Measurements from ENCODE around the gene ABHD1.

ABHD1 gene

DNA sequence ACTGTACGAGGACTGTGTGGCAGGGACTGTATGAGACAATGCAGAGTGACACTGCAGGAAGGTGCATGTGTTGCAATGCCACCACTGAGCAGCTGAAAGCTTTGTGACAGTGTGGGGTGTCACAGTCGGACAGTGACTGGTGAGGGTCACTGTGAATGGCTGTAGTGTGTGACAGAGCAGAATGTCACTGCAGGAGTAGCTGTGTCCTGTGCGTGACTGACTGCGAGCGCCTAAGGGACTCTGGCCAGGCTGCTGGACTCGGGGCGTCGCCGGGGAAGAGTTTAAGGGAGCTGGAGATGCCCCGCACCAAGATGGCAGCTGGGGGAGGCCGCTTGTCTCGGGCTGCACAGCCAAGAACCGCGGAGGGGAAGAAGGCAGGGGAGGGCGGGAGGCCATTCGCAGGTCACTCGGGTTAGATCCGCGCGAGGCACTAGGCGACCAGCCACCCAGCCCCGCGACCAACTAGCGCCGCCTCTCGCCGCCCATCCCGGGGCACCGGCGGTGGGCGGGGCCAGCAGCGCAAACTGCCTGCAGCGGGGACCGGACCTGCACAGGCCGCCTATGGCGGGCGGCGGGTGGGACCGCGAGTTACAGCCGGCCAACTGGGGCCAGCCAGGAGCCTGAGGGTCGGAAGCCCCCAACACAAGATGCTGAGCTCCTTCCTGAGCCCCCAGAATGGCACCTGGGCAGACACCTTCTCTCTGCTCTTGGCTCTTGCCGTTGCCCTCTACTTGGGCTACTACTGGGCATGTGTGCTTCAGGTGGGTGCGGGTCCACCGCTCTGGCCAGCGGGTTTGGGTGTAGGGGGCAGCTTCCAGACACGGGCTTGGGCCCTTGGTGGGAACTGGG, at the start of gene ABHD1 (continued):
- TF ChIP-seq, protein P1, sequence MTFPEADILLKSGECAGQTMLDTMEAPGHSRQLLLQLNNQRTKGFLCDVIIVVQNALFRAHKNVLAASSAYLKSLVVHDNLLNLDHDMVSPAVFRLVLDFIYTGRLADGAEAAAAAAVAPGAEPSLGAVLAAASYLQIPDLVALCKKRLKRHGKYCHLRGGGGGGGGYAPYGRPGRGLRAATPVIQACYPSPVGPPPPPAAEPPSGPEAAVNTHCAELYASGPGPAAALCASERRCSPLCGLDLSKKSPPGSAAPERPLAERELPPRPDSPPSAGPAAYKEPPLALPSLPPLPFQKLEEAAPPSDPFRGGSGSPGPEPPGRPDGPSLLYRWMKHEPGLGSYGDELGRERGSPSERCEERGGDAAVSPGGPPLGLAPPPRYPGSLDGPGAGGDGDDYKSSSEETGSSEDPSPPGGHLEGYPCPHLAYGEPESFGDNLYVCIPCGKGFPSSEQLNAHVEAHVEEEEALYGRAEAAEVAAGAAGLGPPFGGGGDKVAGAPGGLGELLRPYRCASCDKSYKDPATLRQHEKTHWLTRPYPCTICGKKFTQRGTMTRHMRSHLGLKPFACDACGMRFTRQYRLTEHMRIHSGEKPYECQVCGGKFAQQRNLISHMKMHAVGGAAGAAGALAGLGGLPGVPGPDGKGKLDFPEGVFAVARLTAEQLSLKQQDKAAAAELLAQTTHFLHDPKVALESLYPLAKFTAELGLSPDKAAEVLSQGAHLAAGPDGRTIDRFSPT (tag by site-specific recombination; IDR thresholded peaks at IDR 0.05) = peak; percentile 75
- TF ChIP-seq, protein P2, sequence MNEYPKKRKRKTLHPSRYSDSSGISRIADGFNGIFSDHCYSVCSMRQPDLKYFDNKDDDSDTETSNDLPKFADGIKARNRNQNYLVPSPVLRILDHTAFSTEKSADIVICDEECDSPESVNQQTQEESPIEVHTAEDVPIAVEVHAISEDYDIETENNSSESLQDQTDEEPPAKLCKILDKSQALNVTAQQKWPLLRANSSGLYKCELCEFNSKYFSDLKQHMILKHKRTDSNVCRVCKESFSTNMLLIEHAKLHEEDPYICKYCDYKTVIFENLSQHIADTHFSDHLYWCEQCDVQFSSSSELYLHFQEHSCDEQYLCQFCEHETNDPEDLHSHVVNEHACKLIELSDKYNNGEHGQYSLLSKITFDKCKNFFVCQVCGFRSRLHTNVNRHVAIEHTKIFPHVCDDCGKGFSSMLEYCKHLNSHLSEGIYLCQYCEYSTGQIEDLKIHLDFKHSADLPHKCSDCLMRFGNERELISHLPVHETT (tag by site-specific recombination; IDR thresholded peaks at IDR 0.05) = no peak
- TF ChIP-seq ZNF2 (tag by site-specific recombination; IDR thresholded peaks at IDR 0.05) (no peak), ZNF292 (tag by site-specific recombination; IDR thresholded peaks at IDR 0.05; ENCODE audit: borderline replicate concordance, low read depth) (no peak), ZFHX2 (tag by site-specific recombination; conservative IDR thresholded peaks at IDR 0.05) (no peak), ZNF169 (tag by site-specific recombination; IDR thresholded peaks at IDR 0.05) (no peak), ZBTB17 (tag by site-specific recombination; IDR thresholded peaks at IDR 0.05) (peak; percentile 44; the same call in 1 of the 2 replicates), IKZF3 (tag by site-specific recombination; IDR thresholded peaks at IDR 0.05) (no peak), ZNF121 (tag by site-specific recombination; IDR thresholded peaks at IDR 0.05) (no peak), SCRT1 (tag by site-specific recombination; IDR thresholded peaks at IDR 0.05; ENCODE audit: borderline replicate concordance) (no peak), ZNF843 (tag by site-specific recombination; IDR thresholded peaks at IDR 0.05) (no peak), ZNF664 (tag by site-specific recombination; IDR thresholded peaks at IDR 0.05) (no peak), KLF9 (tag by site-specific recombination; IDR thresholded peaks at IDR 0.05; ENCODE audit: low read depth) (peak; percentile 74), EGR2 (tag by site-specific recombination; IDR thresholded peaks at IDR 0.05; ENCODE audit: low read depth) (no peak), ZNF521 (tag by site-specific recombination; IDR thresholded peaks at IDR 0.05) (no peak), GLIS2 (tag by site-specific recombination; IDR thresholded peaks at IDR 0.05) (no peak), ZNF211 (tag by site-specific recombination; IDR thresholded peaks at IDR 0.05; ENCODE audit: low read depth) (no peak), FEZF1 (tag by site-specific recombination; IDR thresholded peaks at IDR 0.05) (no peak), ZSCAN16 (tag by site-specific recombination; IDR thresholded peaks at IDR 0.05) (no peak), ZNF214 (tag by site-specific recombination; IDR thresholded peaks at IDR 0.05; ENCODE audit: borderline replicate concordance) (no peak), WT1 (tag by site-specific recombination; IDR thresholded peaks at IDR 0.05) (no peak), ZNF10 (tag by site-specific recombination; IDR thresholded peaks at IDR 0.05) (no peak), ZSCAN30 (tag by site-specific recombination; IDR thresholded peaks at IDR 0.05) (no peak; the same call in 1 of the 2 replicates), ZFP69B (tag by site-specific recombination; IDR thresholded peaks at IDR 0.05) (peak; percentile 46; the same call in 1 of the 2 replicates)
- TF ChIP-seq, protein P3, sequence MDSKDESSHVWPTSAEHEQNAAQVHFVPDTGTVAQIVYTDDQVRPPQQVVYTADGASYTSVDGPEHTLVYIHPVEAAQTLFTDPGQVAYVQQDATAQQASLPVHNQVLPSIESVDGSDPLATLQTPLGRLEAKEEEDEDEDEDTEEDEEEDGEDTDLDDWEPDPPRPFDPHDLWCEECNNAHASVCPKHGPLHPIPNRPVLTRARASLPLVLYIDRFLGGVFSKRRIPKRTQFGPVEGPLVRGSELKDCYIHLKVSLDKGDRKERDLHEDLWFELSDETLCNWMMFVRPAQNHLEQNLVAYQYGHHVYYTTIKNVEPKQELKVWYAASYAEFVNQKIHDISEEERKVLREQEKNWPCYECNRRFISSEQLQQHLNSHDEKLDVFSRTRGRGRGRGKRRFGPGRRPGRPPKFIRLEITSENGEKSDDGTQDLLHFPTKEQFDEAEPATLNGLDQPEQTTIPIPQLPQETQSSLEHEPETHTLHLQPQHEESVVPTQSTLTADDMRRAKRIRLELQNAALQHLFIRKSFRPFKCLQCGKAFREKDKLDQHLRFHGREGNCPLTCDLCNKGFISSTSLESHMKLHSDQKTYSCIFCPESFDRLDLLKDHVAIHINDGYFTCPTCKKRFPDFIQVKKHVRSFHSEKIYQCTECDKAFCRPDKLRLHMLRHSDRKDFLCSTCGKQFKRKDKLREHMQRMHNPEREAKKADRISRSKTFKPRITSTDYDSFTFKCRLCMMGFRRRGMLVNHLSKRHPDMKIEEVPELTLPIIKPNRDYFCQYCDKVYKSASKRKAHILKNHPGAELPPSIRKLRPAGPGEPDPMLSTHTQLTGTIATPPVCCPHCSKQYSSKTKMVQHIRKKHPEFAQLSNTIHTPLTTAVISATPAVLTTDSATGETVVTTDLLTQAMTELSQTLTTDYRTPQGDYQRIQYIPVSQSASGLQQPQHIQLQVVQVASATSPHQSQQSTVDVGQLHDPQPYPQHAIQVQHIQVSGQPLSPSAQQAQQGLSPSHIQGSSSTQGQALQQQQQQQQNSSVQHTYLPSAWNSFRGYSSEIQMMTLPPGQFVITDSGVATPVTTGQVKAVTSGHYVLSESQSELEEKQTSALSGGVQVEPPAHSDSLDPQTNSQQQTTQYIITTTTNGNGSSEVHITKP (tag by site-specific recombination; IDR thresholded peaks at IDR 0.05) = no peak
- TF ChIP-seq, protein P4, sequence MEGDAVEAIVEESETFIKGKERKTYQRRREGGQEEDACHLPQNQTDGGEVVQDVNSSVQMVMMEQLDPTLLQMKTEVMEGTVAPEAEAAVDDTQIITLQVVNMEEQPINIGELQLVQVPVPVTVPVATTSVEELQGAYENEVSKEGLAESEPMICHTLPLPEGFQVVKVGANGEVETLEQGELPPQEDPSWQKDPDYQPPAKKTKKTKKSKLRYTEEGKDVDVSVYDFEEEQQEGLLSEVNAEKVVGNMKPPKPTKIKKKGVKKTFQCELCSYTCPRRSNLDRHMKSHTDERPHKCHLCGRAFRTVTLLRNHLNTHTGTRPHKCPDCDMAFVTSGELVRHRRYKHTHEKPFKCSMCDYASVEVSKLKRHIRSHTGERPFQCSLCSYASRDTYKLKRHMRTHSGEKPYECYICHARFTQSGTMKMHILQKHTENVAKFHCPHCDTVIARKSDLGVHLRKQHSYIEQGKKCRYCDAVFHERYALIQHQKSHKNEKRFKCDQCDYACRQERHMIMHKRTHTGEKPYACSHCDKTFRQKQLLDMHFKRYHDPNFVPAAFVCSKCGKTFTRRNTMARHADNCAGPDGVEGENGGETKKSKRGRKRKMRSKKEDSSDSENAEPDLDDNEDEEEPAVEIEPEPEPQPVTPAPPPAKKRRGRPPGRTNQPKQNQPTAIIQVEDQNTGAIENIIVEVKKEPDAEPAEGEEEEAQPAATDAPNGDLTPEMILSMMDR (tag by site-specific recombination; IDR thresholded peaks at IDR 0.05) = peak; percentile 52; the same call in 1 of the 2 replicates
- TF ChIP-seq, protein P5, sequence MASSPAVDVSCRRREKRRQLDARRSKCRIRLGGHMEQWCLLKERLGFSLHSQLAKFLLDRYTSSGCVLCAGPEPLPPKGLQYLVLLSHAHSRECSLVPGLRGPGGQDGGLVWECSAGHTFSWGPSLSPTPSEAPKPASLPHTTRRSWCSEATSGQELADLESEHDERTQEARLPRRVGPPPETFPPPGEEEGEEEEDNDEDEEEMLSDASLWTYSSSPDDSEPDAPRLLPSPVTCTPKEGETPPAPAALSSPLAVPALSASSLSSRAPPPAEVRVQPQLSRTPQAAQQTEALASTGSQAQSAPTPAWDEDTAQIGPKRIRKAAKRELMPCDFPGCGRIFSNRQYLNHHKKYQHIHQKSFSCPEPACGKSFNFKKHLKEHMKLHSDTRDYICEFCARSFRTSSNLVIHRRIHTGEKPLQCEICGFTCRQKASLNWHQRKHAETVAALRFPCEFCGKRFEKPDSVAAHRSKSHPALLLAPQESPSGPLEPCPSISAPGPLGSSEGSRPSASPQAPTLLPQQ (tag by site-specific recombination; IDR thresholded peaks at IDR 0.05) = 0 out of 2 replicates have a peak, but pooled peaks have one; percentile 42
- TF ChIP-seq, protein P6, sequence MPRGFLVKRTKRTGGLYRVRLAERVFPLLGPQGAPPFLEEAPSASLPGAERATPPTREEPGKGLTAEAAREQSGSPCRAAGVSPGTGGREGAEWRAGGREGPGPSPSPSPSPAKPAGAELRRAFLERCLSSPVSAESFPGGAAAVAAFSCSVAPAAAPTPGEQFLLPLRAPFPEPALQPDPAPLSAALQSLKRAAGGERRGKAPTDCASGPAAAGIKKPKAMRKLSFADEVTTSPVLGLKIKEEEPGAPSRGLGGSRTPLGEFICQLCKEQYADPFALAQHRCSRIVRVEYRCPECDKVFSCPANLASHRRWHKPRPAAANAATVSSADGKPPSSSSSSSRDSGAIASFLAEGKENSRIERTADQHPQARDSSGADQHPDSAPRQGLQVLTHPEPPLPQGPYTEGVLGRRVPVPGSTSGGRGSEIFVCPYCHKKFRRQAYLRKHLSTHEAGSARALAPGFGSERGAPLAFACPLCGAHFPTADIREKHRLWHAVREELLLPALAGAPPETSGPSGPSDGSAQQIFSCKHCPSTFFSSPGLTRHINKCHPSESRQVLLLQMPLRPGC (tag by site-specific recombination; IDR thresholded peaks at IDR 0.05) = 0 out of 2 replicates have a peak, but pooled peaks have one; percentile 31

All from HEK293 (cell line).